Measurements from ENCODE around the gene ABCC8.

The ABCC8 gene

GRCh38 chr11:17504330-17505107 lies 27.9 kb upstream of the ABCC8 start:
- no peak for DNase-seq

- DNase-seq: no peak
Observed at GRCh38 chr11:17502630-17503029, 26.0 kb upstream of the ABCC8 start.

DNA sequence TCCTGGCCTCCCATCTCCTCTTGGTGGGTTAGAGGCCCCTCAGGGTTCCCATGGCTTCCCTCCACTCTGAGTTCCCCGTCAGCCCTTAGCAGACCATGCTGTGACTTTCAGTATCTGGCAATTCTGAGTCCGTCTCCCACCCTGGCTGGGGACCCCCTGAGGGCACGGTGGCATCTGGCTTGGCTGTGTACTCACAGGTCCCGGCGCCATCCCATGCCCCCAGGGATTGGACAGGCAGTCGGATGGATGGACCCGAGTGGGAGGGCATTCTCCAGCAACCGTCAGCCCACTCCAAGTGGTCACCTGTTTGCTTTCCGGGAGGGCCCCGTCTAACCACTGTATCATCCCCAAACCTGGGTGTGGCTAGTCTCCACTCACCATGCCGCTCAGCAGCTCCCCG lies 24.0 kb upstream of the ABCC8 start:
- DNase-seq: no peak

DNA sequence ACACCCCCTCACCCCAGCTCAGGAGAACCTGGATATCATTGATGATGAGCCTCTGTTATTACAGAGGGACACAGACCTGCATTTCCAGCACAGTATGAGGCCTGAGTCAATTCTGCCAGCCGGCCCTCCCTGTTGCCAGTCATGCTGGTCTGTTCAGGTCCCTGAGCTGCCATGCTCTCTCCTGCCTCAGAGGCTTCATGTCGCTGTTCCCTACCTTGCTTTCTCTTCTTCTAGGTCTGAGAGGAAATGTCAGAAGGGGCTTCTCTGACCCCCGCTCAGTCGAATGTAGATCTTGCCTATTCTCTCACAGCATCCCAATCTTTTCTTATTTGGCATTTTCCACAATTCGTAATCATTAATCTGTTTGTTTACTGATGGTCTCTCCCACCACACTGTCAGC lies 21.8 kb upstream of the ABCC8 start:
- no peak for DNase-seq

GRCh38 chr11:17498058-17498457 lies 21.4 kb upstream of the ABCC8 start:
- DNase-seq: no peak

DNA sequence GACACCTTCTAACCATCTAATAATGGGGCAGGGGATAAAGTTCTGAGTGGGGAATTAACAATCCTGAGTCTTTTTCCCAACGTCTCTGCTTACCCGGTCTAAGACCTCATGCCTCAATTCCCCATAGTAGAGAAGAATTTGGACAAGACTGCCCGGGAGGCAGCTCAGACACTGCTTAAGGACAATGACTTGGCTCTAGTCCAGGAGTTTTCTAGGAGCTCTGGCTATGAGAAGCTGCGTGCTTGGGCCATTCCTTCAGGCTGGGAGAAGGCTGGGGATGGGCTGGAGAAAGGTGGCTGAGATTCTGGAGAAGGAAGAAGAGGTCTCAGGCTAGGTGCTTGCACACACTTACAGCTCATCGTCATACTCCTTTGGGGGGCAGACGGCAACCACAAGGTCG lies 19.8 kb upstream of the ABCC8 start:
- DNase-seq: no peak

GRCh38 chr11:17494019-17494418 lies 17.4 kb upstream of the ABCC8 start:
- DNase-seq: no peak

GRCh38 chr11:17490938-17491337 lies 14.3 kb upstream of the ABCC8 start:
- no peak for DNase-seq

DNA sequence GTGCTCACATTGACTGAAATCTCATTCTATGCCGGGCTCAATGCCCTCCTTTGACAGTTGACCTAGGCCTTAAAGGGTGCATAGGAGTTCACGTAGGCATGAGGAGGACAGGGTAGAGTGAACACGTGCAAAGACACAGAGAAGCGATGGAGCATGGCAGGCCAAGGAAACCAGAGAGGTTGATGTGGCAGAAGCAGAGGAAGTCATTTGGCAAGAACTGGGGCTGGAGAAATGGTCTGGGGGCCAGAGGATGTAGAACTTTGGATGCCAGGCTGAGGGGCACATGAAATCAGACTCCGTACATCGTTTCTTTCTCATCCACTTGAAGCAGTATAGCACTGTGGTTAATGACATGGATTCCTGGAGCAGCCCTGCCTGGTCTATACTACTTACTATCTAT lies 13.6 kb upstream of the ABCC8 start:
- DNase-seq: no peak

- no peak for DNase-seq
Observed at GRCh38 chr11:17489751-17490150, 13.1 kb upstream of the ABCC8 start.

GRCh38 chr11:17488563-17488962 lies 11.9 kb upstream of the ABCC8 start:
- no peak for DNase-seq

DNA sequence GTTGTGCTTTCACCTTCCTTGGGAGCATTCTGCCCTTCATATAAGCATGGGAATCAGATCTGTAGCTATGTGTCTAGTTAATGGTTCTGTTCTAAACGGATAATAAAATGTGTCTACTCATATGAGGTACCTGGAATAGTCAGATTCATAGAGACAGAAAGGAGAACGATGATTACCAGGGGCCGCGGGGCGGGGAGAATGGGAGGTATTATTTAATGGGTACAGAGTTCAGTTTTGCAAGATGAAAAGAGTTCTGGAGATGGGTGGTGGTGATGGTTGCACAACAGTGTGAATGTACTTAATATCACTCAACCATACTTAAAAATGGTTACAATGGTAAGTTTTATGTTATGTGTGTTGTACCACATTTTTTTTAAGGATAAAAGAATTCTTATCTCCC lies 10.0 kb upstream of the ABCC8 start:
- no peak for DNase-seq

GRCh38 chr11:17483505-17483904 lies 6.9 kb upstream of the ABCC8 start:
- DNase-seq: no peak

DNA sequence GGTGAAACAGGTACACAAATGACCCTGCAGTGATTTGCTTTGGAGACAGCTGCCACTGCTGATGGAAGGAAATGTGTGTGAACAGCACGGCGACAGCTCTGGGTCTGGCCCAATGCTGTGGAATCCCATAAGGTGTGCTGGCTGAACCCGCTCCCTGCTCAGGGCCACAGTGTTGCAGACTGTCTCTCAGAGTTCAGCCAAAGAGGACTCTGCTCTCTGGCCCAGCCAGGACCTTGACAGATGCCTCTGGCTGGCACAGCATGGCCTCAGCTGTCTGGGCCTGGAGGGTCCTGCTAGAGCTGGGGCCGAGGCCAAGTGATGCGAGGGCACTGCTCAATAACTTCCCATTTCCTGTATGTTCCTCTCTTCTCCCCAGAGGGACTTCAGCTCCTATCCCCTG lies 5.3 kb upstream of the ABCC8 start:
- DNase-seq: no peak

- no peak for DNase-seq
Observed at GRCh38 chr11:17479284-17480214, 2.9 kb upstream of the ABCC8 start.

GRCh38 chr11:17478070-17478469 lies 1.4 kb upstream of the ABCC8 start:
- no peak for DNase-seq

GRCh38 chr11:17477361-17477760 lies 716 bp upstream of the ABCC8 start:
- no peak for DNase-seq

DNA sequence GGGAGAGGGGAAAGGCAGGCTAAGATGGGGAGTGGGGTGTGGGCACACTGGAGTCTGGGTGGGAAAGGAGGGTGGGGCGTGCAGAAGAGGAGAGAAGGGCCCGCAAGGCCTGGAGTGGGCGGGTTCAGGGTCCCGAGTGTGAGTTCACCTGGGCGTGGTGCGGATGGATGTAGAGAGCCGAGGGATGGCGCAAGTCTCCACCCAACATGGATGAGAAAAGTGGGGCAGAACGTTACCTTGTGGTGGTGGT lies 364 bp upstream of the ABCC8 start:
- DNase-seq: no peak

- DNase-seq: no peak
Observed at GRCh38 chr11:17475666-17476316, 854 bp downstream of the ABCC8 start.

DNA sequence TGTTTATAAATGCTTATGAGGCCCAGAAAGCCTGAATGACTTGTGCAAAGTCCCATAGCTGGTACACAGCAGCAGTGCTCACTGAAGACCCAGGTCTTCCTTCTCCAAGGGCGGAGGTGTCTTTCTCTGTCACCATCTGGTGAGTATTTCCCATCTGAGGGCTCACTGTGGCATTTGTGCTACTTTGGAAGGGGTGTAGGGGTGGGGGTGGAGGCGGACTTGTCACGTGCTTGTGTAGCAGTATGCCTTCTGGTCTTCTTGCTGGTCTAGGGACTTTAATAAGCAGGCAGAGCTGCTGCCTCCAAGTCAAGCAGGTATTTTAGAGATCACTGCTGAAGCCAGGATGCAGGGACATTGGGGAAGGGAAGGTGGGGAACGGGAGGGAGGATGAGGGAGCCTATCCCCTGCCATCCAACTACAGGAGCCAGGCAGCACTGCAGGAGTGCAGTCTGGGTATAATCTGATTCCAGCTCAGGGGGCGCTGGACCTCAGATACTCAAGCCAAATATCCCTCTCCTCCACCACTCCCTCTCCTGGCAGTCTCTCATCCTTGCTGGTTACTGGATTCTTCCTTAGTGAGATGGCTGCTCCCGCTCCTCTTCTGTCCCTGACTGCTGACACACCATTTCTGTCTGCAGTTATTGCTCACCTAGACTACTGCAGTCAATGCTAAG lies 3.4 kb downstream of the ABCC8 start:
- no peak for DNase-seq

- no peak for DNase-seq
Observed at GRCh38 chr11:17472467-17472866, 4.2 kb downstream of the ABCC8 start.

- no peak for DNase-seq
Observed at GRCh38 chr11:17471501-17471900, 5.1 kb downstream of the ABCC8 start.

GRCh38 chr11:17469998-17470397 lies 6.6 kb downstream of the ABCC8 start:
- no peak for DNase-seq
